Pericardium fibroblast (primary cell): Measurements from ENCODE around the gene GPR25. TPM values are rescaled to one million over a fixed set of nuclear protein-coding genes. Genes with fewer than 3 reads are reported as not detected.

ENCODE experiments used
- total RNA-seq: library from RNA; depleted of rRNA; stranded (reverse); fragments of >200 nt; gene quantifications from 2 replicates; pipeline ENCODE4 v1.2.3, GENCODE V29; 2015

Gene GPR25
- not detected in 2 replicates for total RNA-seq

GRCh38 chr1:200872446-200873115 lies at the start of gene GPR25:
TSS of gene GPR25 (plus strand) at chr1:200872981. CDS start at chr1:200873038, 57 bp downstream.

GRCh38 chr1:200894712-200895442 lies 22.1 kb downstream of the GPR25 start, which contains the start of gene INAVA:
TSS of gene INAVA (plus strand) at chr1:200894900. CDS start at chr1:200898401, 3,501 bp downstream.

Other genes starting within 250 kb of the GPR25 start
- gene DDX59, start 203.1 kb upstream of the GPR25 start, total RNA-seq, result 10.6 and 12.3 TPM in 2 replicates
- 13.7 and 14.0 TPM in 2 replicates for gene CAMSAP2, start 134.1 kb upstream of the GPR25 start, total RNA-seq
- 0.82 TPM in 1 of 2 replicates, not detected in the other for gene INAVA, start 21.9 kb downstream of the GPR25 start, total RNA-seq
- 0.09 and 0.12 TPM in 2 replicates for gene KIF21B, start 150.7 kb downstream of the GPR25 start, total RNA-seq
- 0.94 TPM in 1 of 2 replicates, not detected in the other for gene CACNA1S, start 239.4 kb downstream of the GPR25 start, total RNA-seq